Gastroesophageal sphincter (tissue), 3 donors: ENCODE measurements around the gene SLC9A6.

Experiments
- CTCF ChIP-seq, 4 experiments: fragments of 200-600 bp in 2 of 4; fragments of 450-650 bp in 2 of 4; sonication (generic) in 1 of 4; IDR thresholded peaks; one replicate each; pipeline ENCODE4 v1.5.1; 2017 to 2019; ENCODE audit warnings: antibody characterized with exemption in 4 of 4, mild to moderate bottlenecking in 2 of 4, moderate library complexity in 2 of 4
- EP300 ChIP-seq: sonication (generic); formaldehyde crosslinking; IDR thresholded peaks from one replicate; pipeline ENCODE4 v1.6.1; 2017; ENCODE audit warnings: antibody characterized with exemption, mild to moderate bottlenecking

GRCh38 chrX:136021903-136022302, 36.7 kb downstream of the SLC9A6 start:
- TF ChIP-seq CTCF (IDR thresholded peaks at IDR 0.05) (no peak), EP300 (no peak)
